HG03135 (cell line): ENCODE results near the gene TMEM184A.

Source experiments
- ATAC-seq: cut with Tn5 transposase; IDR thresholded peaks from one replicate; pipeline ENCODE4 v1.9.1; 2021; ENCODE audit warnings: mild to moderate bottlenecking, moderate library complexity; ENCODE audit not compliant: unreplicated experiment

TMEM184A gene

GRCh38 chr7:1505731-1506550 lies 50.1 kb downstream of the TMEM184A start:
- ATAC-seq, result no peak

- ATAC-seq, result peak; percentile 80
These were observed 51.9 kb downstream of the TMEM184A start, which contains the start of gene INTS1 for GRCh38 chr7:1503816-1504775. Gene INTS1, minus strand, starts transcription at chr7:1504389. Its CDS starts 429 bp downstream, at chr7:1503960.

GRCh38 chr7:1503390-1503789 lies 52.6 kb downstream of the TMEM184A start:
- ATAC-seq, result no peak

GRCh38 chr7:1502845-1503244 lies 53.2 kb downstream of the TMEM184A start:
- ATAC-seq, result no peak

- no peak for ATAC-seq
These were observed 54.3 kb downstream of the TMEM184A start for GRCh38 chr7:1501487-1502270.

- ATAC-seq, result no peak
These were observed 55.8 kb downstream of the TMEM184A start for GRCh38 chr7:1500064-1500807.

- ATAC-seq, result no peak
These were observed 56.5 kb downstream of the TMEM184A start for GRCh38 chr7:1499367-1500029.

- no peak for ATAC-seq
These were observed 57.4 kb downstream of the TMEM184A start for GRCh38 chr7:1498370-1499305.

GRCh38 chr7:1497293-1497927 lies 58.6 kb downstream of the TMEM184A start:
- ATAC-seq, result no peak

GRCh38 chr7:1496531-1497292 lies 59.3 kb downstream of the TMEM184A start:
- ATAC-seq, result no peak

GRCh38 chr7:1495564-1496242 lies 60.3 kb downstream of the TMEM184A start:
- no peak for ATAC-seq

- ATAC-seq, result no peak
These were observed 61.0 kb downstream of the TMEM184A start for GRCh38 chr7:1494866-1495563.

- ATAC-seq, result no peak
These were observed 61.6 kb downstream of the TMEM184A start for GRCh38 chr7:1494447-1494846.

- ATAC-seq, result no peak
These were observed 62.4 kb downstream of the TMEM184A start for GRCh38 chr7:1493571-1493970.

GRCh38 chr7:1493129-1493528 lies 62.9 kb downstream of the TMEM184A start:
- no peak for ATAC-seq

GRCh38 chr7:1492640-1493039 lies 63.4 kb downstream of the TMEM184A start:
- ATAC-seq, result no peak
